ENCODE data around the gene PRDM1. TPM values are rescaled to one million over a fixed set of nuclear protein-coding genes. Genes with fewer than 3 reads are reported as not detected.

Gene PRDM1
- total and polyA plus RNA-seq, 11 donors: 0.36 to 10.8 (median 1.7) TPM

DNA sequence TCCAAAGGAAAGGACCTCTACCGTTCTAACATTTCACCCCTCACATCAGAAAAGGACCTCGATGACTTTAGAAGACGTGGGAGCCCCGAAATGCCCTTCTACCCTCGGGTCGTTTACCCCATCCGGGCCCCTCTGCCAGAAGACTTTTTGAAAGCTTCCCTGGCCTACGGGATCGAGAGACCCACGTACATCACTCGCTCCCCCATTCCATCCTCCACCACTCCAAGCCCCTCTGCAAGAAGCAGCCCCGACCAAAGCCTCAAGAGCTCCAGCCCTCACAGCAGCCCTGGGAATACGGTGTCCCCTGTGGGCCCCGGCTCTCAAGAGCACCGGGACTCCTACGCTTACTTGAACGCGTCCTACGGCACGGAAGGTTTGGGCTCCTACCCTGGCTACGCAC, 18.8 kb downstream of the PRDM1 start:
- Histone ChIP-seq H3K4me1 (peaks cover 0 to 21% (median 1%) of the 10 kb centered on the region in 12 donors), H3K36me3 (peaks cover 0 to 72% (median 30%) of the 10 kb centered on the region in 9 donors), H3K4me3 (no peak overlapping the region), H3K27me3 (peaks cover 0 to 31% (median 0%) of the 10 kb centered on the region in 9 donors), H3K9me3 (no peaks in the 10 kb centered on the region), H3K27ac (no peak overlapping the region)
- intact Hi-C loops (cut with DNase I): no loop called here
- 96 to 98% (median 97%) methylated on average over 21 of the region's 21 CpGs for WGBS, 4 donors
- ATAC-seq: no peak
- no peak for DNase-seq
- TF ChIP-seq POLR2A (IDR thresholded peaks at IDR 0.05) (no peak), CTCF (IDR thresholded peaks at IDR 0.05) (no peak)

DNA sequence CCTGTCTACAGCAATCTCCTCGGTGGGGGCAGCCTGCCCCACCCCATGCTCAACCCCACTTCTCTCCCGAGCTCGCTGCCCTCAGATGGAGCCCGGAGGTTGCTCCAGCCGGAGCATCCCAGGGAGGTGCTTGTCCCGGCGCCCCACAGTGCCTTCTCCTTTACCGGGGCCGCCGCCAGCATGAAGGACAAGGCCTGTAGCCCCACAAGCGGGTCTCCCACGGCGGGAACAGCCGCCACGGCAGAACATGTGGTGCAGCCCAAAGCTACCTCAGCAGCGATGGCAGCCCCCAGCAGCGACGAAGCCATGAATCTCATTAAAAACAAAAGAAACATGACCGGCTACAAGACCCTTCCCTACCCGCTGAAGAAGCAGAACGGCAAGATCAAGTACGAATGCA, 19.4 kb downstream of the PRDM1 start:
- no peak for DNase-seq

GRCh38 chr6:106106276-106107042, 20.3 kb downstream of the PRDM1 start:
- ATAC-seq: no peak

More for the DNA sequence above, 19.4 kb downstream of the PRDM1 start:
- 93 to 98% (median 96%) methylated on average over 18 to 22 of the region's 22 CpGs for WGBS, 4 donors
- H3K4me3 ChIP-seq: no peak overlapping the region
- peaks cover 0 to 21% (median 1%) of the 10 kb centered on the region in 12 donors for H3K4me1 ChIP-seq
- no peak for ATAC-seq
- no peak overlapping the region for H3K27ac ChIP-seq
- TF ChIP-seq POLR2A (IDR thresholded peaks at IDR 0.05): no peak
- no peak for TF ChIP-seq CTCF (IDR thresholded peaks at IDR 0.05)
- peaks cover 0 to 72% (median 25%) of the 10 kb centered on the region in 9 donors for H3K36me3 ChIP-seq
- H3K9me3 ChIP-seq: no peaks in the 10 kb centered on the region
- H3K27me3 ChIP-seq: peaks cover 0 to 25% (median 0%) of the 10 kb centered on the region in 9 donors
- intact Hi-C loops (cut with DNase I): no loop called here

More at GRCh38 chr6:106106276-106107042, 20.3 kb downstream of the PRDM1 start:
- peaks cover 0 to 21% (median 1%) of the 10 kb centered on the region in 12 donors for H3K4me1 ChIP-seq
- TF ChIP-seq POLR2A (IDR thresholded peaks at IDR 0.05) (no peak), CTCF (IDR thresholded peaks at IDR 0.05) (no peak)
- no peak overlapping the region for H3K4me3 ChIP-seq
- no peak for DNase-seq
- WGBS, 4 donors: 91 to 93% (median 91%) methylated on average over 12 of the region's 12 CpGs
- intact Hi-C loops (cut with DNase I): no loop called here
- no peak overlapping the region for H3K27ac ChIP-seq
- H3K27me3 ChIP-seq: peaks cover 0 to 16% (median 0%) of the 10 kb centered on the region in 9 donors
- peaks cover 0 to 62% (median 20%) of the 10 kb centered on the region in 9 donors for H3K36me3 ChIP-seq
- no peaks in the 10 kb centered on the region for H3K9me3 ChIP-seq

All from heart left ventricle (tissue), 16 donors.